PC-9 (cell line): ENCODE results near the gene COL5A3.

Experiments
- EZH2 ChIP-seq: fragments of 200-600 bp; sonication (generic); IDR thresholded peaks from 2 replicates; pipeline ENCODE4 v1.8.0; 2017; ENCODE audit warnings: antibody characterized with exemption, low read depth
- TF ChIP-seq, protein P1 (sequence below): fragments of 200-600 bp; sonication (generic); conservative IDR thresholded peaks from 2 replicates; pipeline ENCODE4 v1.6.1; 2017; ENCODE audit warnings: mixed run types, antibody characterized with exemption, mild to moderate bottlenecking, moderate library complexity

DNA sequence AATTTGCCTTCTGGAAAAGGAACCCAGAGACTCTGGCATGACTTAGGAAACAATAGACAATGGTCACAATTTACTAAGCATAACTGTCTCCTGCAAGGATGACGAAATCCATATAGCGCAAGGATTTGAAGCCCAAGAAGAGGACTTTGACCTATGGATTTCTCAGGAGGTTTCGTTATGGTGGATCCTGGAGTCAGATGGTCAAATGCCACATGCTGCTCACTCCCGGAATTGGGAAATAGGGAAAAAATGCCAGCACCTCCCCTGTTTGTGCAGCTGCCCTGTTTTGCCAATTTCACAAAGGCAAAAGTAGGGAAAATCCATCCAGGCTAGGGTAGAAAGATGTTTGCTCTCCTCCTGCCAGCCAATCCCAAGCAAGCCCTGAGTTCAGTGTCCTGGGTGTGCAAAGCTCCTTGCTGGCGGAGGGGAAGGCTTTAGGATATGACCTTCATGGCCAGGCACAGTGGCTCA, 26.3 kb upstream of the COL5A3 start:
- TF ChIP-seq, protein P1, sequence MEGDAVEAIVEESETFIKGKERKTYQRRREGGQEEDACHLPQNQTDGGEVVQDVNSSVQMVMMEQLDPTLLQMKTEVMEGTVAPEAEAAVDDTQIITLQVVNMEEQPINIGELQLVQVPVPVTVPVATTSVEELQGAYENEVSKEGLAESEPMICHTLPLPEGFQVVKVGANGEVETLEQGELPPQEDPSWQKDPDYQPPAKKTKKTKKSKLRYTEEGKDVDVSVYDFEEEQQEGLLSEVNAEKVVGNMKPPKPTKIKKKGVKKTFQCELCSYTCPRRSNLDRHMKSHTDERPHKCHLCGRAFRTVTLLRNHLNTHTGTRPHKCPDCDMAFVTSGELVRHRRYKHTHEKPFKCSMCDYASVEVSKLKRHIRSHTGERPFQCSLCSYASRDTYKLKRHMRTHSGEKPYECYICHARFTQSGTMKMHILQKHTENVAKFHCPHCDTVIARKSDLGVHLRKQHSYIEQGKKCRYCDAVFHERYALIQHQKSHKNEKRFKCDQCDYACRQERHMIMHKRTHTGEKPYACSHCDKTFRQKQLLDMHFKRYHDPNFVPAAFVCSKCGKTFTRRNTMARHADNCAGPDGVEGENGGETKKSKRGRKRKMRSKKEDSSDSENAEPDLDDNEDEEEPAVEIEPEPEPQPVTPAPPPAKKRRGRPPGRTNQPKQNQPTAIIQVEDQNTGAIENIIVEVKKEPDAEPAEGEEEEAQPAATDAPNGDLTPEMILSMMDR: no peak
- TF ChIP-seq EZH2: no peak
